ENCODE results near the gene NCOR2. TPM values are rescaled to one million over a fixed set of nuclear protein-coding genes. Genes with fewer than 3 reads are reported as not detected.

Gene NCOR2
- total and polyA plus RNA-seq, 10 of the 15 experiments (the other 5 are each of a cell fraction or from before 2014, with no cell fraction given), result 0.43 to 179 (median 14.9) TPM

GRCh38 chr12:124563401-124563800 lies 4.0 kb downstream of the NCOR2 start:
- no peak overlapping the region for H3K27ac ChIP-seq (ENCODE audit: control insufficient read depth, insufficient read depth)
- ChIA-PET RAD21 (ENCODE audit: unreplicated experiment) (interaction anchor here (1.1 to 6.0 kb wide), 4 partner anchors 11 to 23 kb away, joined by 4 to 37 read pairs (median 12); no protein-coding TSS in a partner anchor), POLR2A (interaction anchor here (0.8 to 1.9 kb wide), 2 partner anchors 12 to 19 kb away, joined by 5 to 6 read pairs; no protein-coding TSS in a partner anchor), CTCF (interaction anchor here (0.5 to 1.4 kb wide), 6 partner anchors 8 to 203 kb away, joined by 3 to 5 read pairs (median 4); no protein-coding TSS in a partner anchor), SMC1A (ENCODE audit: uncharacterized antibody, unreplicated experiment) (interaction anchor here (1.2 to 7.0 kb wide), 6 partner anchors 10 to 218 kb away, joined by 3 to 48 read pairs (median 4); no protein-coding TSS in a partner anchor)
- BruUV-seq (replicated peaks), result no TSS peak
- H3K36me3 ChIP-seq (ENCODE audit: control insufficient read depth in 2 of 2, insufficient read depth in 2 of 2, low read length in 1 of 2), result no peaks in the 10 kb centered on the region; a peak in 3 of 4 replicates
- intact Hi-C loops (cut with micrococcal nuclease; ENCODE audit: unreplicated experiment) (loop anchor here (10.0 kb wide), 1 partner anchor 351 kb away; the partner anchor contains the start of gene UBC), in situ Hi-C loops (cut with MboI) (no loop called here)
- TF ChIP-seq RAD21 (IDR thresholded peaks at IDR 0.05; ENCODE audit: insufficient read depth, low read depth, low read length) (no peak), POU2F2 (IDR thresholded peaks at IDR 0.05; ENCODE audit: borderline replicate concordance, low read depth, low read length) (0 out of 3 replicates have a peak, but pooled peaks have one; percentile 9)
- FAIRE-seq (no peak), ATAC-seq (no peak), DNase-seq (ENCODE audit: low read depth, low spot score) (no peak)
- no peaks in the 10 kb centered on the region; the same call in 2 of the 3 replicates for H3K9me3 ChIP-seq (replicated peaks; ENCODE audit: control insufficient read depth, insufficient read depth, low read length)
- H2AFZ ChIP-seq (ENCODE audit: control insufficient read depth, low read depth, low read length), result no peak overlapping the region
- 78% methylated on average over 11 of the region's 11 CpGs for WGBS (ENCODE audit: insufficient coverage, insufficient replicate concordance, low lambda C conversion rate, missing lambda C conversion rate)
- H4K20me1 ChIP-seq (ENCODE audit: control insufficient read depth, insufficient read depth), result peaks cover 2% of the 10 kb centered on the region; the same call in 1 of the 2 replicates
- peaks cover 31% of the 10 kb centered on the region for H3K4me1 ChIP-seq (ENCODE audit: control insufficient read depth, insufficient read depth, low read length)
- H3K4me3 ChIP-seq, result peak overlapping the region; percentile 82
- H3K27me3 ChIP-seq (replicated peaks in 1 of 2; ENCODE audit: control insufficient read depth in 2 of 2, insufficient read depth in 2 of 2, low read length in 1 of 2), result no peaks in the 10 kb centered on the region
- H3K9ac ChIP-seq (ENCODE audit: control insufficient read depth, insufficient read depth, low read length), result no peak overlapping the region
- H3K4me2 ChIP-seq (ENCODE audit: control insufficient read depth, insufficient read depth), result peak overlapping the region; percentile 61; the same call in 1 of the 2 replicates
- peaks cover 88% of the 10 kb centered on the region for H3K79me2 ChIP-seq (ENCODE audit: control insufficient read depth, insufficient read depth, low read length)

- Histone ChIP-seq H3K27me3 (replicated peaks in 1 of 2; ENCODE audit: control insufficient read depth in 2 of 2, insufficient read depth in 2 of 2, low read length in 1 of 2) (no peaks in the 10 kb centered on the region), H3K4me1 (ENCODE audit: control insufficient read depth, insufficient read depth, low read length) (peaks cover 26% of the 10 kb centered on the region), H3K27ac (ENCODE audit: control insufficient read depth, insufficient read depth) (no peak overlapping the region), H2AFZ (ENCODE audit: control insufficient read depth, low read depth, low read length) (no peak overlapping the region), H3K36me3 (ENCODE audit: control insufficient read depth in 2 of 2, insufficient read depth in 2 of 2, low read length in 1 of 2) (peaks cover 0 to 1% of the 10 kb centered on the region in 2 experiments; a peak in 3 of 4 replicates), H3K9ac (ENCODE audit: control insufficient read depth, insufficient read depth, low read length) (no peak overlapping the region), H4K20me1 (ENCODE audit: control insufficient read depth, insufficient read depth) (peaks cover 2% of the 10 kb centered on the region; the same call in 1 of the 2 replicates), H3K79me2 (ENCODE audit: control insufficient read depth, insufficient read depth, low read length) (peaks cover 93% of the 10 kb centered on the region), H3K9me3 (replicated peaks; ENCODE audit: control insufficient read depth, insufficient read depth, low read length) (no peaks in the 10 kb centered on the region; the same call in 2 of the 3 replicates), H3K4me3 (no peak overlapping the region), H3K4me2 (ENCODE audit: control insufficient read depth, insufficient read depth) (peak overlapping the region; percentile 61; the same call in 1 of the 2 replicates)
- BruUV-seq (replicated peaks), result no TSS peak
- ChIA-PET POLR2A (interaction anchor here (0.8 to 1.9 kb wide), 2 partner anchors 11 to 18 kb away, joined by 5 to 6 read pairs; no protein-coding TSS in a partner anchor), SMC1A (ENCODE audit: uncharacterized antibody, unreplicated experiment) (interaction anchor here (0.9 to 7.0 kb wide), 5 partner anchors 10 to 203 kb away, joined by 3 to 48 read pairs (median 4); no protein-coding TSS in a partner anchor), RAD21 (ENCODE audit: unreplicated experiment) (interaction anchor here (1.1 to 6.0 kb wide), 3 partner anchors 11 to 22 kb away, joined by 4 to 37 read pairs (median 5); no protein-coding TSS in a partner anchor), CTCF (interaction anchor here (1.0 to 1.4 kb wide), 6 partner anchors 8 to 527 kb away, joined by 3 to 5 read pairs (median 3); no protein-coding TSS in a partner anchor)
- WGBS (ENCODE audit: insufficient coverage, insufficient replicate concordance, low lambda C conversion rate, missing lambda C conversion rate), result 86% methylated on average over 4 of the region's 4 CpGs
- in situ Hi-C loops (cut with MboI) (no loop called here), intact Hi-C loops (cut with micrococcal nuclease; ENCODE audit: unreplicated experiment) (loop anchor here (10.0 kb wide), 1 partner anchor 352 kb away; the partner anchor contains the start of gene UBC)
- FAIRE-seq (no peak), DNase-seq (ENCODE audit: low read depth, low spot score) (no peak), ATAC-seq (no peak)
- TF ChIP-seq SMAD1 (IDR thresholded peaks at IDR 0.05; ENCODE audit: low read depth, partially characterized antibody), result no peak
- no peak for TF ChIP-seq BACH1 (IDR thresholded peaks at IDR 0.05; ENCODE audit: borderline replicate concordance)
- TF ChIP-seq KAT2A (conservative IDR thresholded peaks at IDR 0.05; ENCODE audit: control insufficient read depth, low read depth, low read length), result no peak
- TF ChIP-seq SPI1 (IDR thresholded peaks at IDR 0.05; ENCODE audit: borderline replicate concordance, insufficient read depth, low read depth, low read length), result no peak
- no peak for TF ChIP-seq ZNF622 (IDR thresholded peaks at IDR 0.05)
- TF ChIP-seq NKRF (conservative IDR thresholded peaks at IDR 0.05), result no peak
- no peak for TF ChIP-seq PML (IDR thresholded peaks at IDR 0.05; ENCODE audit: low read length)
- TF ChIP-seq SKIL (IDR thresholded peaks at IDR 0.05; ENCODE audit: low read depth, poor library complexity, severe bottlenecking), result no peak
- no peak for TF ChIP-seq BHLHE40 (IDR thresholded peaks at IDR 0.05; ENCODE audit: borderline replicate concordance in 1 of 2, low read depth in 2 of 2, low read length in 1 of 2)
Observed at GRCh38 chr12:124562796-124563181, 4.6 kb downstream of the NCOR2 start.
